HG03039 (cell line): ENCODE measurements around the gene NEK2.
"Not testable (repeated sequence)": the region's sequence is repeated elsewhere in the genome, so short reads cannot be mapped to it uniquely, and the experiment has no call there.

Experiments
- ATAC-seq: cut with Tn5 transposase; IDR thresholded peaks from one replicate; pipeline ENCODE4 v1.9.1; 2021; ENCODE audit warnings: mild to moderate bottlenecking, moderate library complexity; ENCODE audit not compliant: unreplicated experiment

NEK2 gene

DNA sequence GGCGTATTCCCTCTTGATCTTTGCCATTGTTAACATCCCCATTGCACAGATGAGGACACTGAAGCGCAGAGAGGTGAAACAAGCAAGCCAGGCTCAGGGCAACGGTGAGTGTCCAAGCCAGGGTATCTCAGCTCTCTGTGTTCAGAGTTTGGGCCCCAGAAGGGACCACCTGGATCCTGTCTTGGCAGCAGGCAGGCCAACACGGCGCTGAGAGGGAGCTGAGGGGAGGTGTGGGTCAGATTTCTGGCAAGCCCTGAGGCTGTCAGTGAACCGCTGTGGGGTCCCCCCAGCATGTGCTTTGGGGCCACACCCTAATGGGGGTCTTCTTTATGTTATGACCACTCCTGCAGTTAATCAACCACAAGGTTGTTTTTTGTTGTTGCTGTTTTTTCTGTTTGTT lies 23.1 kb downstream of the NEK2 start:
- no peak for ATAC-seq

DNA sequence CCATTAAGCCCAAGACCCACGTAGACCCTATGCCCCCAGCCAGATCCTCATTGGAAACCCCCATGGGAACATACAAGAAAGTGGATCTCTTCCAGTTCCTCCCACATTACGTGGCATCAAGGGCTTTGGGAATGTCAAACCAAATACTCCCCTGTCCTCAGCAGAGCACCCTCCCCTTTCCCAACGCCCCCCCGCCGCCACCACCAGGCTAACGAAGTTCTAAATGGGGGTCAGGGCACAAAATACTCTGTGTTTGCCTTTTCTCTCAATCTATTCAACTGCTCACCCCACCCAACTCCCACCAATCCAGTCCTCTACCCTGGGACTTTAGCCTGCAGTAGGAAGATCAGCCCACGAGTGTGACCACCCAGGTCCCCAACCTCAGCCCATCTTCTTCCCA lies 24.5 kb downstream of the NEK2 start:
- no peak for ATAC-seq

DNA sequence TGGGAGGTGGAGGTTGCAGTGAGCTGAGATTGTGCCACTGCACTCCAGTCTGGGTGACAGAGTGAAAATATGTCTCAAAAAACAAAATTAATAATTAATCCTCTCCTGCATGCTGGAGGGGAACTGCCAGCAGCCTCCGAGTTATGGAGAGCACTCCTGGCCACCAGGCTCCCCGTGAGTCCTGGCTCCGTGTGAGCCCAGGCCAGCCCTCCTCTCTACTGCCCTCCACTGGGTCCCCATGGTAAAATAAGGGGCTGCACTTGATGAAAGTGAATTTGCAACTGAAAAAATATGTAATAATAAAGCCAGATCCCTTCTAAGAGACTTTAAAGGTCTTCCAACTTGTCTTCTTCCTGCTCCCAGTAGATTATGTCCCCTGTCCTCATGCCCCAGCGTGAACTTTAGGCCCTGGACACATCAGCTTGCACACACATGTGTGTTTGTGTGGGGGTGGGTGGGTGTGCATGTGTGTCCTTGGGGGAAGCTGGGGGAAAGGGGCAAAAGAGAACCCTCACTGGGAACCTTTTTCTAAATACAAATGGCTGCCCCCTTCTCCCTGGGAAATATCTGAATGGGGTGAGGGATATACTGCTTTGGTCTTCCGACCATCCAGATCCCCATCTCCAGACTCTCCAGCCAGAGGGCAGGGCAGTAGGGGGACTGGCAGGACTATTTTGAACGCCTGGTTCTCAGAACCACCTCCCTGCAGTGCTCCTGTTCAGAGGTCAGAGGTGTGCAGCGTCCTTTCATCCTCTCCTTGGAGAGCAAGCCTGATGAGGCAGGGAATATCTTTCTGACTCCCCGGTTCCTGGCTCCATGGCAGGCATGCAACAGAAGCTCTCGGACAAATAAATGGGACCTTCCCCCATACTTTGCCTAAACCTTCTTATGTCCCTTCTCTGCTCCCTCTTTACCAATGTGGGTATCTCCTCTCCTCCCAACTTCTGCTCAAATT lies 26.2 kb downstream of the NEK2 start:
- ATAC-seq, result no peak

DNA sequence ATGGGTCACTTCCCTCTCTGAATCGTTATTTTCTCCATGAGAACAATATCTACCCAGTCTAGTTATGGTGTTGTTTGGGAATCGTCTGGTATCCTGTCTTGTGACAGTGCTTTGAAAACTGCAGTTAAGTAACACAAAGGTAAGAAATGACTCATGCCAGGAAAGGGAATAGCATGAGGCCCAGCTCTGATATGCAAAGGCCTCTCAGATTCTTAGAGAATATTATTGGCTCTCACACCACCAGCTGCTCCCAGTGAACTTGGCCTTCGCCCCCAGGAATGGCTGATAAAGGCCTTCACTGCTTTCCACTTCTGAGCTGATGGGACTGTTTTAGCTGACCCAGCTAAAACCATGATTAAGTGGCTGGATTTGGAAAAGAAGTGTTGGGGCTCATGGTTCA lies 27.1 kb downstream of the NEK2 start:
- ATAC-seq, result no peak

DNA sequence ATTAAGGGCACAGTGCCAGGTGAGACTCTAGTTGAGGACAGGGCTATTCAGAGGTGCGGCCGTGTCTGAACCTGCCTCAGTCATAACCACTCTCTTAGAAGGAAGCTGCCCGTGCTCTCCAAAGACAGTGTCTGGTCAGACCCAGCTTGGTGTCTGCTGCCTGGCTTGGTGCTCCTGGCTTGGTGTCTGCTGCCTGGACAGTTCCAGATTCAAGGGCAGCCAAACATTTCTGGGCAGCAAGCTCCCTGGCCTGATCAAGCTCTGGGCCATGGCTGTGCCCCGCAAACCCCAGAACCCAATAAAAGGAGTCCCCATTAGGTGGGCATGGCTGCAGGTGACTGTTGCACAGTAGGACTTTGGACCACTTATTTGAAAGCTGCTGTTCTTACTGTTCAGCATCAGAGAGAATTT lies 27.7 kb downstream of the NEK2 start:
- no peak for ATAC-seq

DNA sequence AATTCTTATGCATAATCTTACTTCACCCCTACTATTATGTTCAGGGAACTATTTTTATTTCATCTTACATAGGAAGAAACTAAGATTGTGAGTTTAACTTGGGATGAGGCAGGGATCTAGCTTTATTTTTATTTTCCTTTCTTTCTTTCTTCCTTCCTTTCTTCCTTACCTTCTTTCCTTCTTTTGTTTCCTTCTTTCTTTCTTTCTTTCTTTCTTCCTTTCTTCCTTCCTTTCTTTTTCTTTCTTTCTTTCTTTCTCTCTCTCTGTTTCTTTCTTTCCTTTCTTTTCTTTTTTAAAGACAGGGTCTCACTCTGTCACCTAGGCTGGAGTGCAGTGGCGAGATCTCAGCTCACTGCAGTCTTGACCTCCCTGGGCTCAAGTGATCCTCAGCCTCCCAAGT lies 28.9 kb downstream of the NEK2 start:
- ATAC-seq, result no peak

DNA sequence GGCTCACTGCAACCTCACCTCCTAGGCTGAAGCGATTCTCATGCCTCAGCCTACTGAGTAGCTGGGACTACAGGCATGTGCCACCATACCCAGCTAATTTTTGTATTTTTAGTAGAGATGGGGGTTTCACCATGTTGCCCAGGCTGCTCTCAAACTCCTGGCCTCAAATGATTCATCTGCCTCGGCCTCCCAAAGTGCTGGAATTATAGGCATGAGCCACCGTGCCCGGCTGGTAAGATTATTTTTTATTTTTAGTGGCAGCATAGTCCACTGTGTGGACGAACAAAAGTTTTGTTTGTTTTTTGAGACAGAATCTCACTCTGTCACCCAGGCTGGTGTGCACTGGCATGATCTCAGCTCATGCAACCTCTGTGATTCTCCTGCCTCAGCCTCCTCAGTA lies 29.8 kb downstream of the NEK2 start:
- not testable (repeated sequence) for ATAC-seq

DNA sequence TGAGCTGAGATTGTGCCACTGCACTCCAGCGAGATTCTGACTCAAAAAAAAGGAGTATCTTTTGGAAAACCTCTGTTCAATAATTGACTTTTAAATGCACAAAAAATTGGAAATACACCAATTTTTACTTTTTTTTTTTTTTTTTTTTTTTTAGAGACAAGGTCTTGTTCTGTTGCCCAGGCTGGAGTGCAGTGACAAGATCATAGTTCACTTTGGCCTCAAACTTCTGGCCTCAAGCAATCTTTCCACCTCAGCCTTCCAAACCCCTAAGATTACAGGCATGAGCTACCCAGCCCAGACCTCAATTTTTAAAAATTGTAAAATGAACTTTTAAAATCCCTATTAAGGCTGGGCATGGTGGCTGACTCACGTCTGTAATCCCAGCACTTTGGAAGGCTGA lies 30.8 kb downstream of the NEK2 start:
- ATAC-seq, result no peak

DNA sequence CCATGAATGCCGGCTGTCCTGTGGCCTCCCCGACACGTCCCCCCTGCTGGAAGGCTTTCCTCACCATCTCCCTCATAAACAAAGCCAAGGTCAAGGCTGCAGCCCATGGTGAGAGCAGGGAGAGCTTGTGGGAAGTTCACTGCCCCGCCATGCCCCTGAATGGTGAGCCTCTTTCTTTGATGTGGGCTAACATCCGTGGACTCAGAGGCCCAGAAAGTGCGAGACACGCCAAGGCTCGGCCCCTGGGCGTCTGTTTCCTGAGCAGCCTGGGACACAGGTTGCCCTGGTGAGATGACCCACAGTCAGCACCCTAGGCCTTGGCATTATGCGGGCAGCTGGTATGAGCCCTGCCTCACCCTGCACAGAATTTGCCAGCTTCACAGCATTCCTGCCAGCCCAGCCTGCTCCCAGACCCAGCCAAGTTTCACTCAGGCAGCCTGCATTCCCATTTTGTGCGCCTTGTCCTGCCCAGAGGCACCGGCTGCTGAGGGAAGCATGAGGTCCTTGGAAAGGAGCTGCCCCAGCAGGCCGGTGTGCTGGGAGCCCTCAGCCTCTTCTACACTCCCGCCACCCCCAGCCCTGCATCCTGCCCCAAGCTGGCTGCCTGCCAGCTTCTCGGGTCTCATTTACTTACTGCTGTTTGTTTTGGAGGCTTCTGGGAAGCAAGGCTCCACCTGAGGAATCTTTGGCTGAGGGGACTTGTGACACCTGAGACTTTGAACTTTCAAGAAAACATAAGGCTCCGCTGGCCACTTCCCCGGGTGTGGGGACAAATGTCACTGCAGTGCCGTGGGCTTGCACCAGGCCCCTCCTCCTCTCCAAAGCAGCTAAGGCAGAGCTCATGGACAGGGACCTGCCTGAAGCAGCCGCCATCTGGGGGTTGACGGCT lies 31.9 kb downstream of the NEK2 start:
- no peak for ATAC-seq

DNA sequence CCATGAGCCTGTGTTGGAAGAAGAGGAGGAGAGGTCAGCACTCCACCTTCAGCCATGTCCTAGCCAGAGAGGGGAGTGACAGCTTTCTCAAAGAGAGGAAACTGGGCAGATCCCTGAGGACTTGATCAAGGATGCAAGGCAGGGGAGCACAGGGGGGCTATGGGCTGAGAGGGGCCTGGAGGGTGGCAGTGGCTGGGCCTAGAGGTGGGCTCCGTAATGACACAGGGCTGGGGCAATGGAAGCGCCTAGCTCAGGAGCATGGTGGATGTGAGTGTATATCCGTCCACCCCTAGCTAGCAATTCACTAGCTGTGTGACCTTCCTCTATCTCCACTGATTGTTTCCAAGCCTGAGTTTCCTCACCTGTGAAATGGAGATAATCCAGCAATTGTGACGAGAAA lies 32.6 kb downstream of the NEK2 start:
- no peak for ATAC-seq

DNA sequence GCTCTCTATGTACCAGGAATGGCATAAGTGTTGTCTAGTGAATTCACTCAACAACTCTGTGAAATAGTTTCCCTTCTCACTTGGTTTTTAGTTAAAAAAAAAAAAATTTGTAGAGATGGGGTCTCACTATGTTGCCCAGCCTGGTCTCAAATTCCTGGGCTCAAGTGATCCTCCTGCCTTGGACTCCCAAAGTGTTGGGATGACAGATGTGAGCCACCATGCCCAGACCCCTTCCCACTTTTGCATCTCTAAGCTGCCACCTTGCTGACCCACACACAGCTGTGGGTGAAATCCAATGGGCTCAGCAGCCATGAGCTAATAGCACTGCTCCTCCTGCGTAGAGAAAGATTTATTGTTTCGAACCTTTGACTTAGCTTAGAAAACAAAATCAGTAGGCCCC lies 33.5 kb downstream of the NEK2 start:
- ATAC-seq, result no peak

DNA sequence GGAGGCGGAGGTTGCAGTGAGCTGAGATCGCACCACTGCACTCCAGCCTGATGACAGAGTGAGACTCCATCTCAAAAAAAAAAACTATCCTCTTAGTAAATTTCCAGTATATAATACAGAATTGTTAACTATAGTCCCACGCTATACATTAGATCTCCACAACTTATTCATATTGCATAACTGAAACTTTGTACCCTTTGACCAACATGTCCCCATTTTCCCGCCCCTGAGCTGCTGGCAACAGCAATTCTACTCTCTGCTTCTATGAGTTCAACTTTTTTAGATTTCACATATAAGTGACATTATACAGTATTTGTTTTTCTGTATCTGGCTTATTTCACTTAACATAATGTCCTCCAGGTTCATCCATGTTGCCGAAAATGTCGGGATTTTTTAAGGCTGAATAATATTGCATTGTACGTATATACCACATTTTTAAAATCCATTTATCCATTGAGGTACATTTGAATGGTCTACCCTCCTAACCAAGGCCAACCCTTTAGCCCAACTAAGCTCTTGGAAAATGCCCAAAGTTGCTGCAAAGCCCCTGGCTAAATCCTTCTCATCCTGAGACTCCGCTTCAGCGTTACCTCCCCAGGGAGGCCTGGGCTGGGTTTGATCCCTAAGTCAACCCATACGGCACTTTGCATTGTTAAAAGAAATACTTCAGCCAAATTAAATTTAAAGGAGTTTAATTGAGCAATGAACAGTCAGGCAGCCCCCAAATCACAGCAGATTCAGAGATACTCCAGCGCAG lies 34.2 kb downstream of the NEK2 start:
- no peak for ATAC-seq

DNA sequence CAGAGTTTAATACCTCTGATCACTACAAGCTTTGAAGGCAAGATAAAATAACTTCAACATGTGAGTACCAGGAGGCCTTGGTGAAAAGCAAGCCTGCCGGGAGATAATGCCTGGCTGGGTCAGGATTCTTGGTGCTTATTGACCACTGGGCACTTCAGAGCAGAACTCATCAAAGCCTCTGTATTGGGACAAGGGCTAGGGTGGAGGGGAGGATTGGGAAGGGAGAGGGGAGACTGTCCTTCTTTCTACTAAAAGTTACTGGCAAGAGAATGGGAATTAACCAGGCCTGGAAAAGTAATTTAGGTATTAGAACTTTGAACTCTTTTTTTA lies 35.2 kb downstream of the NEK2 start:
- no peak for ATAC-seq

DNA sequence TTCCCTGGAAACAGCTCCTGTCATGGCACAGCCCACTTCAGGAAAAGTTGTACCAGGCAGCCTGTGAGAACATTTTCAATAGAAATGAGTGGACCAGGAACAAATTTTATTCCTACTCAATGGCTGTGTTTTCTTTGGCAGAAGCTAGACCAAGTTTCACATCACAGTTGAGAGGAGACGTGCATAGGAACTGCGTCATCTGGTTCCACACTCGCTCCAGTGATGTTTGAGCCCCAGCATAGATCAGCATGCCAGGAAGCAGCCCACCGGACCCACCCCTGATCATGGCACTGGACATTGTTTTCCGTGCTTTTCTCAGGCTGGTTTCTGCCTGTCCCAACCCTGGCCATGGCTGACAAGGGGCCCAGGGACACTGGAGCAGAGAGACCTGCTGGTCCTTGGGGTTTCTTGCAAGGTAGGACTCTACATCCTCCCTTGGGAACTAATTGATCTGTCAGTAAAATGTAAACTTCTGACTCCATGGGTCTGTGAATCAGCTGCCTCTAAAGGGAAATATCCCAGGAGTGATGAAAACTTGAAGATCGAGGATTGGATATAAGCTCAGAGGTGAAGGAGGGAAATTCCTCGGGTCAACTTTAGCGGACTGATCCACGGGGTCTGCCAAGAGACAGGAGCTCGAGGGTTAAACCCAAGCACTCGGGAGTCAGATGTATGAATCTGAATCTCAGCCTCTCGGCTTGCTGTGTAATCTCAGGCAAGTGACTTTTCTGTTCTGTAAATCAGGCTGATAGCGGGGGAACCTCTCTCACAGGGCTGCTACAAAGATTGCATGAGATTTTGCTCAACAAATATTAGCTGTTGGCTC lies 35.7 kb downstream of the NEK2 start:
- no peak for ATAC-seq

DNA sequence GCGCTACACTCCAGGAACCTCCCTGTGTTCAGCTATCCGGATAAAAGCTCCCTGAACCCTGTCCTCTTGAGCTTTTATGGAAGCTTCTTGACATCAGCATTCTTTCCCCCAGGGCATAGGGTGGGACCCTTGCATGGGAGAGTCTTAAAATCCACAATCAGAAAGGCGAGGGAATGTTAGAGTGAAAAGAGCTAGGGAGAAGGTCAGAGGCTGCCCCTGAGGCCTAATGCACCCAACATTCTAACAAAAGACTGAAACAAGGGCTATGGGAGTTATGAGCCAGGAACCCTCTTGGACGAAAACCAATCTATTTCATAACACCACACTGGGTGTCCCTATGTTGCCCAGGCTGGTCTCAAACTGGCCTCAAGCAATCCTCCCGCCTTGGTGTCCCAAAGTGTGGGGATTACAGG lies 36.7 kb downstream of the NEK2 start:
- ATAC-seq, result no peak

DNA sequence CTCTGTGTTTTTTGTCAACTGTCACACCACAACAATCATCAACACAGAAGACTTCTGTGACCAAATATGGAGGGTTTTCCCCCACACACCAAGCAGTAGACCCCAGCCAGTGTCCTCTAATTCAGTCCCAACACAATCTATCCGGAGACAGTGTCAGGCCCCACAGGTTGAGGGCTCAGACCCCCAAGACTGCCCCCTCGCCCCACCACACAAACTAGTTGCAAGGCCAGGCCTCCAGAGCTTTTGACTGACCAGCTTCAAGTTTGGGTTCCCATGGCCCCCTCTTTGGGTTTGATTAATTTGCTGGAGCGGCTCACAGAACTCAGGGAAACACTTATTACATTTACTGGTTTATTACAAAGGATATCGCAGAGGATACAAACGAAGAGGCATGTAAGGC lies 37.2 kb downstream of the NEK2 start:
- ATAC-seq, result no peak

DNA sequence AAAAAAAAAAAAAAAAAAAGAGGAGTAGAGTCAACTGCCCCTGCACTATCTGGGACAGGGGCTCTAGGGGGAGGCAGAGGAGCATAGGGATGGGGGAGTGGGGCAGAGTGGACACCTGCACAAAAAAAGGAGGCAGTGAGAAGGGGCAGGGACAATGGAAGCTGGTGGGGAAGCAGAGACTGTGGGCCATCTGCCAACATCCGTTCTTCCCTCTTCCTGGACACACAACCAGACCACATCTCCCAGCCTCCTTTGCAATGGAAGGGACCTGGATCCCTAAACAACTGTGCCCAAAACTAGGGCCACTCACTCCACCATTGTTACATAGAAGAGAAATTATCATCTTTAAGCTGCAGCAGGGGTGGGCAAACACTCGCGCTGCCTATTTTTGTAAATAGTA lies 38.4 kb downstream of the NEK2 start:
- ATAC-seq, result no peak

DNA sequence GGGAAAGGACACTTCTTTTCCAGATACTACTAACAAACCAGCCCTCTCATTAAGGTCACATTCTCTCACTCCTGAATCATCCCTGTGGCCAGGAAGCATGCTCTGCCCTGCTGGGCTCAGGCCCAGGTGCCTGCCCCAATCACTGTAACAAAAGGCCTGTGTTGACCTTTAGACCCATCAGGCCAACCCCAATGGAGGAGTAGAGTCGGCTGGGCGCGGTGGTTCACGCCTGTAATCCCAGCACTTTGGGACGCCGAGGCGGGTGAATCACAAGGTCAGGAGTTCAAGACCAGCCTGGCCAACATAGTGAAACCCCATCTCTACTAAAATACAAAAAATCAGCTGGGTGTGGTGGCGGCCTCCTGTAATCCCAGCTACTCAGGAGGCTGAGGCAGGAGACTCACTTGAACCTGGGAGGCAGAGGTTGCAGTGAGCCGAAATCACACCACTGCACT lies 38.8 kb downstream of the NEK2 start:
- ATAC-seq, result not testable (repeated sequence)

DNA sequence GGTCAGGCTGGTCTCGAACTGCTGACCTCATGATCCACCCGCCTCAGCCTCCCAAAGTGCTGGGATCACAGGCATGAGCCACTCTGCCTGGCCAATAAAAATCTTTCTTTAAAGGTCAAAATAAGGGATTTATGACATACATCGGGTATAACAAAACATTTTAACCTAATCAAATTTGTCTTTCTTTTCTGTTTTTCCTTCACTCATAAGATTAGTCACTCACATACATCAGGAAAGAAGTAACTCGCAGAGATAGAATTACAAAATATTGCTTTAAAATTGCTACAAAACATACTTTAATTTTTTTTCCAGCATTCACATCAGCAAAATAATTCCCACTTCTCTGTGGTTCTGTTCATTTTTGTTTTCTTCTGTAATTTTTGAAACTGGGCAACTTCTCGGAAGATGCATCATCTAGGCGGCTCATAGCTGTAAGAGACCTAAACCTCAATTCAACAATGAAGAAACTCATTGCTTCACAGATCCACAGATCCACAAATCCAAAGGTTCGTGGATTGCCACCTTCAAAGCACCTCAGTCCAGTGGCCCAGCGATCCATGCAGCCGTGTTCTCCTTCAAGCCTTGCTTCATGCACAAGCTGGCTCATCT lies 39.7 kb downstream of the NEK2 start:
- no peak for ATAC-seq

DNA sequence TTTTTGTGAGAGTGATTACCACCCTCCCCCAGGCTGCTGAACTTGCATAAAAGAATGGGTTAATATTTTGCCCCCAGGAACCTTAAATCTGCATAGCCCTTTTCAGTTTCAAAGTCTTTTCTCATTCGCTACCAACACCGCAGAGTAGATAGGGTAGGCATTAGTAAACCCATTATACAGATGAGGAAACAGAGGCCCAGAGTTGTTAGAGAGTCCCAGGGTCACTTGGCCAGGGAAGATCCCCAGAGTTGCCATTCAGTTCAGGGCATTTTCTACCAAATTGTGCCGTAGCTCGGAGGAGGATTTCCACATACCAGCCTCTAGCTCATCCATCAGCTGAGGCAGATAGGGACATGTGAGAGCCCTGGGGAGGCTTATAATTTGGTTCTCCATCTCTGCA lies 40.5 kb downstream of the NEK2 start:
- no peak for ATAC-seq
